ENCODE results near the gene GRIK4.

GRCh38 chr11:120824242-120824641 is 312.7 kb downstream of the GRIK4 start:
- TF ChIP-seq CTCF (conservative IDR thresholded peaks at IDR 0.05; ENCODE audit: low read depth, low read length) (no peak), RCOR1 (IDR thresholded peaks at IDR 0.05; ENCODE audit: insufficient replicate concordance, low read length) (no peak), MAZ (IDR thresholded peaks at IDR 0.05; ENCODE audit: borderline replicate concordance, low read depth, low read length) (no peak), RAD21 (IDR thresholded peaks at IDR 0.05; ENCODE audit: low read length) (no peak), USF2 (IDR thresholded peaks at IDR 0.05; ENCODE audit: low read depth, low read length) (no peak), MXI1 (IDR thresholded peaks at IDR 0.05; ENCODE audit: borderline replicate concordance, low read depth, low read length) (no peak), FOS (IDR thresholded peaks at IDR 0.05; ENCODE audit: low read depth, low read length) (no peak), MAFK (IDR thresholded peaks at IDR 0.05; ENCODE audit: low read depth, low read length) (no peak), POLR2A (IDR thresholded peaks at IDR 0.05; ENCODE audit: low read depth, low read length) (no peak), RFX5 (IDR thresholded peaks at IDR 0.05; ENCODE audit: low read depth, low read length) (no peak), SMC3 (IDR thresholded peaks at IDR 0.05; ENCODE audit: low read depth, low read length) (no peak), CEBPB (IDR thresholded peaks at IDR 0.05; ENCODE audit: low read depth, low read length) (no peak), BHLHE40 (IDR thresholded peaks at IDR 0.05; ENCODE audit: low read depth, low read length) (no peak)
